Keratinocyte (primary cell): ENCODE results near the gene DPY19L3. TPM values are rescaled to one million over a fixed set of nuclear protein-coding genes. Genes with fewer than 3 reads are reported as not detected.

Experiments used
- DNase-seq: peaks from one replicate; pipeline ENCODE4 v3.0.0-alpha.2; 2011; ENCODE audit warnings: low read depth, missing footprints, low spot score
- FAIRE-seq: peaks from 2 replicates; lab custom pipeline; 2011; peaks lifted over from hg19 to GRCh38; lab: Jason Lieb, UNC
- H2AFZ ChIP-seq: 2 replicates; pipeline ENCODE4 v1.6.0; 2012; ENCODE audit warnings: low read length, control low read depth, inconsistent platforms; ENCODE audit not compliant: control insufficient read depth
- H3K27ac ChIP-seq: 2 replicates; pipeline ENCODE4 v1.5.1; 2011; ENCODE audit warnings: low read length; ENCODE audit not compliant: control insufficient read depth, insufficient read depth
- H3K27me3 ChIP-seq: 3 replicates; pipeline ENCODE4 v1.6.0; 2011; ENCODE audit warnings: low read length; ENCODE audit not compliant: control insufficient read depth, insufficient read depth; ENCODE audit errors: extremely low read depth
- H3K36me3 ChIP-seq, 2 experiments: 2 replicates in 1 of 2; 3 replicates in 1 of 2; pipeline ENCODE4 v1.5.1; 2011; ENCODE audit warnings: low read length in 2 of 2, mild to moderate bottlenecking in 1 of 2; ENCODE audit not compliant: control insufficient read depth in 2 of 2, insufficient read depth in 2 of 2; ENCODE audit errors: extremely low read depth in 1 of 2
- H3K4me1 ChIP-seq: 3 replicates; pipeline ENCODE4 v1.5.1; 2011; ENCODE audit warnings: low read length; ENCODE audit not compliant: control insufficient read depth, insufficient read depth; ENCODE audit errors: extremely low read depth
- H3K4me2 ChIP-seq: 3 replicates; pipeline ENCODE4 v1.6.0; 2011; ENCODE audit warnings: low read depth, low read length; ENCODE audit not compliant: control insufficient read depth, insufficient read depth; ENCODE audit errors: extremely low read depth
- H3K4me3 ChIP-seq, 3 experiments: fragments of 200-600 bp in 1 of 3; sonication (generic) in 1 of 3; 2 replicates in 2 of 3; 3 replicates in 1 of 3; pipeline ENCODE4 v1.5.1; 2011 to 2016; ENCODE audit warnings: low read length in 3 of 3, mild to moderate bottlenecking in 3 of 3, control low read depth in 2 of 3, inconsistent platforms in 1 of 3, low read depth in 1 of 3, mixed read lengths in 1 of 3, mixed run types in 1 of 3, moderate library complexity in 1 of 3; ENCODE audit not compliant: control insufficient read depth in 2 of 3, insufficient read depth in 2 of 3; ENCODE audit errors: extremely low read depth in 1 of 3
- H3K79me2 ChIP-seq: 2 replicates; pipeline ENCODE4 v1.6.0; 2012; ENCODE audit warnings: low read length; ENCODE audit not compliant: control insufficient read depth, insufficient read depth
- H3K9ac ChIP-seq: 3 replicates; pipeline ENCODE4 v1.6.0; 2011; ENCODE audit warnings: low read length; ENCODE audit not compliant: control insufficient read depth, insufficient read depth; ENCODE audit errors: extremely low read depth
- H3K9me1 ChIP-seq: 3 replicates; pipeline ENCODE4 v1.6.0; 2011; ENCODE audit warnings: low read length; ENCODE audit not compliant: control insufficient read depth, insufficient read depth; ENCODE audit errors: extremely low read depth
- H3K9me3 ChIP-seq: 2 replicates; pipeline ENCODE4 v1.5.1; 2012; ENCODE audit warnings: low read depth, low read length; ENCODE audit not compliant: control insufficient read depth
- H4K20me1 ChIP-seq: 3 replicates; pipeline ENCODE4 v1.6.0; 2011; ENCODE audit warnings: low read length; ENCODE audit not compliant: control insufficient read depth, insufficient read depth; ENCODE audit errors: extremely low read depth
- EZH2 ChIP-seq: IDR thresholded peaks from one replicate; pipeline ENCODE4 v1.6.1; 2012; ENCODE audit warnings: inconsistent platforms, mild to moderate bottlenecking, low read length, moderate library complexity
- dilution Hi-C: fragments of 300-500 bp; cut with MboI; formaldehyde crosslinking; loops from one replicate; pipeline ENCODE4 v1.7.0; 2020; ENCODE audit warnings: low sequenced_read_pairs; ENCODE audit not compliant: extremely low pct_ligation_motif_present
- polyA plus RNA-seq, 5 experiments: library from polyadenylated mRNA; depleted of rRNA in 3 of 5; stranded (reverse) in 3 of 5; stranded (forward) in 1 of 5; unstranded in 1 of 5; fragments of >200 nt; gene quantifications; 1 replicate in 1 of 5; 2 replicates in 3 of 5; 3 replicates in 1 of 5; pipeline versions ENCODE4 v1.2.1 to v1.2.3, GENCODE V29; 2011 to 2012; ENCODE audit warnings: missing spikeins in 2 of 5, low read depth in 1 of 5, low replicate concordance in 1 of 5
- TF ChIP-seq, protein P1 (sequence below), 3 experiments: IDR thresholded peaks in 1 of 3; conservative IDR thresholded peaks in 1 of 3; optimal IDR thresholded peaks in 1 of 3; 2 replicates in 2 of 3; 3 replicates in 1 of 3; pipeline versions ENCODE3 to v1.5.1; 2011; ENCODE audit warnings: low read length in 3 of 3, mild to moderate bottlenecking in 3 of 3, moderate library complexity in 2 of 3, control low read depth in 1 of 3, inconsistent platforms in 1 of 3; ENCODE audit not compliant: insufficient read depth in 2 of 3; ENCODE audit errors: extremely low read depth in 1 of 3

DPY19L3 gene
- polyA plus RNA-seq, 1 donor (not counting 4 experiments of a cell fraction or from before 2014, with no cell fraction given), result 10.0 TPM

DNA sequence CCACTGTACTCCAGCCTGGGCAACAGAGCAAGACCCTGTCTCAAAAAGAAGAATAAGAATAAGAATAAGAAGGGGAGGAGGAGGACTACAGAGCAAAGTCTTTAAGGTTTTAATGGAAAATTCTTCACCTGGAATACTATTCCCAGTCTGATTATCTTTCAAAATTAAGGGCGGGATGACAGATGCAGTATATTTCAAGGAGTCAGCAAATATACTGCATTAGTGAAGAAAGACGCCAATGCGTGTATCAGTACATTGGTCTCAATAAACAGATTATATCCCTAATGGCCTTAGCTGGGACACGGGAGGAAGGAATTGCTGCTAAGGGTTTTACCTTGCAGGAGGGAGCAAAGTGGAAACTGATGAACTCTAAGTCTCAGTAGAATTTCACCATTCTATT is 121.3 kb downstream of the DPY19L3 start:
- Histone ChIP-seq H3K36me3 (no peaks in the 10 kb centered on the region), H3K27me3 (no peaks in the 10 kb centered on the region), H3K27ac (no peak overlapping the region), H2AFZ (no peak overlapping the region), H3K4me3 (no peak overlapping the region), H3K9me1 (no peaks in the 10 kb centered on the region), H3K4me1 (no peaks in the 10 kb centered on the region), H3K4me2 (no peak overlapping the region), H3K9me3 (no peaks in the 10 kb centered on the region), H4K20me1 (no peaks in the 10 kb centered on the region), H3K9ac (no peak overlapping the region), H3K79me2 (no peaks in the 10 kb centered on the region)
- dilution Hi-C loops, result no loop called here
- DNase-seq (no peak), FAIRE-seq (no peak)
- TF ChIP-seq, protein P1, sequence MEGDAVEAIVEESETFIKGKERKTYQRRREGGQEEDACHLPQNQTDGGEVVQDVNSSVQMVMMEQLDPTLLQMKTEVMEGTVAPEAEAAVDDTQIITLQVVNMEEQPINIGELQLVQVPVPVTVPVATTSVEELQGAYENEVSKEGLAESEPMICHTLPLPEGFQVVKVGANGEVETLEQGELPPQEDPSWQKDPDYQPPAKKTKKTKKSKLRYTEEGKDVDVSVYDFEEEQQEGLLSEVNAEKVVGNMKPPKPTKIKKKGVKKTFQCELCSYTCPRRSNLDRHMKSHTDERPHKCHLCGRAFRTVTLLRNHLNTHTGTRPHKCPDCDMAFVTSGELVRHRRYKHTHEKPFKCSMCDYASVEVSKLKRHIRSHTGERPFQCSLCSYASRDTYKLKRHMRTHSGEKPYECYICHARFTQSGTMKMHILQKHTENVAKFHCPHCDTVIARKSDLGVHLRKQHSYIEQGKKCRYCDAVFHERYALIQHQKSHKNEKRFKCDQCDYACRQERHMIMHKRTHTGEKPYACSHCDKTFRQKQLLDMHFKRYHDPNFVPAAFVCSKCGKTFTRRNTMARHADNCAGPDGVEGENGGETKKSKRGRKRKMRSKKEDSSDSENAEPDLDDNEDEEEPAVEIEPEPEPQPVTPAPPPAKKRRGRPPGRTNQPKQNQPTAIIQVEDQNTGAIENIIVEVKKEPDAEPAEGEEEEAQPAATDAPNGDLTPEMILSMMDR (optimal IDR thresholded peaks at IDR 0.05 in 1 of 3, IDR thresholded peaks at IDR 0.05 in 1 of 3, conservative IDR thresholded peaks at IDR 0.05 in 1 of 3; ENCODE audit: extremely low read depth in 1 of 3, insufficient read depth in 2 of 3, low read length in 3 of 3), result no peak
- no peak for TF ChIP-seq EZH2

DNA sequence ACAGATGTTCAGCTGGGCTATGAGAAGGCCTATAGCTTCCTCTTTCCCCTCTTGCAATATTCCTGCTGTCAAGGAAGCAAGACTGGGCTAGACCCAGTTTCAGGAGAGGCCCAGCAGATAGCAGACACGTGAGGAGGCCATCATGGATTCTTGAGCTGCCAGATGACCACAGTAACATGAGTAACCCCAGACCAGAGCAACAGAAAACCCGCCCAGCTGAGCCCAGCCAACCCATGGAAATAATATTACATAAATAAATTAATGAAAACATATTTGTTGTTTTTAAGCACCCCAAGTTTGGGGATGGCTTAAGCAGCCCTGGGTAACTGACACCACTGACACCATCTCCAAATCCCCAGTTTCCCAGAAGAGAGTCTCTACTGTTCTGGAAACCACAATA is 125.2 kb downstream of the DPY19L3 start:
- no peak overlapping the region for H3K27ac ChIP-seq
- no peaks in the 10 kb centered on the region for H3K9me1 ChIP-seq
- H2AFZ ChIP-seq, result no peak overlapping the region
- no peak for FAIRE-seq
- no peaks in the 10 kb centered on the region for H3K27me3 ChIP-seq
- dilution Hi-C loops, result no loop called here
- DNase-seq, result no peak
- no peak overlapping the region for H3K4me3 ChIP-seq
- H3K4me2 ChIP-seq, result no peak overlapping the region
- no peaks in the 10 kb centered on the region for H3K79me2 ChIP-seq
- no peaks in the 10 kb centered on the region for H4K20me1 ChIP-seq
- no peaks in the 10 kb centered on the region for H3K9me3 ChIP-seq
- H3K36me3 ChIP-seq, result no peaks in the 10 kb centered on the region
- H3K4me1 ChIP-seq, result no peaks in the 10 kb centered on the region
- no peak overlapping the region for H3K9ac ChIP-seq
- TF ChIP-seq EZH2, result no peak
- TF ChIP-seq, protein P1 (optimal IDR thresholded peaks at IDR 0.05 in 1 of 3, IDR thresholded peaks at IDR 0.05 in 1 of 3, conservative IDR thresholded peaks at IDR 0.05 in 1 of 3; ENCODE audit: extremely low read depth in 1 of 3, insufficient read depth in 2 of 3, low read length in 3 of 3), result no peak
